ENCODE data around the gene BICD2. TPM values are rescaled to one million over a fixed set of nuclear protein-coding genes. Genes with fewer than 3 reads are reported as not detected.
A peak's percentile ranks its signal among the peaks of the same experiment; 100 is the strongest.

BICD2 gene
- total and polyA plus RNA-seq, 8 donors: 23.7 to 34.5 (median 28.4) TPM

GRCh38 chr9:92663126-92663525 is 101.5 kb downstream of the BICD2 start:
- TF ChIP-seq CTCF (IDR thresholded peaks at IDR 0.05): no peak
- peaks cover 0 to 30% of the 10 kb centered on the region in 2 donors for H3K36me3 ChIP-seq
- no peak for ATAC-seq
- peak in 1 of 4 donors; percentile 16 for DNase-seq
- no peaks in the 10 kb centered on the region for H3K9me3 ChIP-seq
- H3K27ac ChIP-seq: no peak overlapping the region
- H3K27me3 ChIP-seq: no peaks in the 10 kb centered on the region
- intact Hi-C loops (cut with DNase I): no loop called here
- H3K4me1 ChIP-seq: peaks cover 0 to 18% of the 10 kb centered on the region in 2 donors
- no peak overlapping the region for H3K4me3 ChIP-seq

GRCh38 chr9:92661743-92662142 is 102.9 kb downstream of the BICD2 start:
- ATAC-seq: no peak
- DNase-seq: peak in 1 of 4 donors; percentile 17
- Histone ChIP-seq H3K4me1 (peaks cover 0 to 16% of the 10 kb centered on the region in 2 donors), H3K27ac (no peak overlapping the region), H3K27me3 (no peaks in the 10 kb centered on the region), H3K36me3 (peaks cover 0 to 42% of the 10 kb centered on the region in 2 donors), H3K4me3 (no peak overlapping the region), H3K9me3 (no peaks in the 10 kb centered on the region)
- intact Hi-C loops (cut with DNase I): no loop called here
- TF ChIP-seq CTCF (IDR thresholded peaks at IDR 0.05): no peak

Other genes starting within 250 kb of the BICD2 start
- gene ECM2, start 228.8 kb downstream of the BICD2 start, total RNA-seq: 10 to 100 TPM in 1 of 2 donors, 1 to 10 TPM in 1; 3.8 to 20.2 TPM
- 10 to 100 TPM; 30.9 to 51.2 (median 46.9) TPM for gene ECM2, start 228.8 kb downstream of the BICD2 start, polyA plus RNA-seq (ENCODE audit: insufficient read length in 6 of 6)
- 1 to 10 TPM; 6.5 to 8.0 TPM for gene IPPK, start 94.7 kb downstream of the BICD2 start, total RNA-seq
- gene IPPK, start 94.7 kb downstream of the BICD2 start, polyA plus RNA-seq (ENCODE audit: insufficient read length in 6 of 6): 10 to 100 TPM in 3 of 6 donors, 1 to 10 TPM in 3; 7.6 to 10.8 (median 9.5) TPM
- gene ZNF484, start 113.2 kb upstream of the BICD2 start, total RNA-seq: 1 to 10 TPM; 8.4 to 9.3 TPM
- 10 to 100 TPM in 5 of 6 donors, 1 to 10 TPM in 1; 9.1 to 13.2 (median 12.3) TPM for gene ZNF484, start 113.2 kb upstream of the BICD2 start, polyA plus RNA-seq (ENCODE audit: insufficient read length in 6 of 6)
- gene FGD3, start 182.7 kb upstream of the BICD2 start, total RNA-seq: 10 to 100 TPM; 17.2 to 29.9 TPM
- 1 to 10 TPM; 4.2 to 8.8 (median 6.6) TPM for gene FGD3, start 182.7 kb upstream of the BICD2 start, polyA plus RNA-seq (ENCODE audit: insufficient read length in 6 of 6)

Measured in left lung (tissue), 10 donors.